NCI-H1436 treated with DMSO at 0.1 percent for 48 hours (cell line): Measurements from ENCODE around the gene TNXB.
"Not testable (repeated sequence)": the region's sequence is repeated elsewhere in the genome, so short reads cannot be mapped to it uniquely, and the experiment has no call there.

Experiments
- DNase-seq: peaks from one replicate; lab custom pipeline; 2025; lab: John Stamatoyannopoulos, UW

Gene TNXB

GRCh38 chr6:32004864-32005537 lies 104.1 kb downstream of the TNXB start:
- not testable (repeated sequence) for DNase-seq

DNA sequence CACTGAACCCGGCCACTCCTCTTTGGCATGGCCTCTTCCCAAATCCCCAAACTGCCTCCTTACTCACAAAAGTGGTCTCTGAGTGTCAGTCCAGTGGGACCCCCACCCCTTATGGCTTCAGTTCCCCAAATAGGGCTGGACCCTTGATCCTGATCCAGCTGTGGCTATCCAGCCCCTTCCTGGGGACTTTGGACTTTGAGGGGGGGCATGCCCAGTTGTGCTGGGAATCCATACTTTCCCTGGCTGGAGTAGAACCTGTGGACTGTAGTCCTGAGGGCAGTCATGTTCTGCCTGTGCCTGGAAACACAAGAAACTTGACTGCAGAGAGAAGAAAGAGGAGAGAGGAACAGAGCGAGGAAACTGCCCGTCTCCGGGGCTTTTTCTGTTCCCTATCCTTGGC lies 104.7 kb downstream of the TNXB start:
- DNase-seq: not testable (repeated sequence)

GRCh38 chr6:32003301-32003700 lies 105.8 kb downstream of the TNXB start:
- not testable (repeated sequence) for DNase-seq

DNA sequence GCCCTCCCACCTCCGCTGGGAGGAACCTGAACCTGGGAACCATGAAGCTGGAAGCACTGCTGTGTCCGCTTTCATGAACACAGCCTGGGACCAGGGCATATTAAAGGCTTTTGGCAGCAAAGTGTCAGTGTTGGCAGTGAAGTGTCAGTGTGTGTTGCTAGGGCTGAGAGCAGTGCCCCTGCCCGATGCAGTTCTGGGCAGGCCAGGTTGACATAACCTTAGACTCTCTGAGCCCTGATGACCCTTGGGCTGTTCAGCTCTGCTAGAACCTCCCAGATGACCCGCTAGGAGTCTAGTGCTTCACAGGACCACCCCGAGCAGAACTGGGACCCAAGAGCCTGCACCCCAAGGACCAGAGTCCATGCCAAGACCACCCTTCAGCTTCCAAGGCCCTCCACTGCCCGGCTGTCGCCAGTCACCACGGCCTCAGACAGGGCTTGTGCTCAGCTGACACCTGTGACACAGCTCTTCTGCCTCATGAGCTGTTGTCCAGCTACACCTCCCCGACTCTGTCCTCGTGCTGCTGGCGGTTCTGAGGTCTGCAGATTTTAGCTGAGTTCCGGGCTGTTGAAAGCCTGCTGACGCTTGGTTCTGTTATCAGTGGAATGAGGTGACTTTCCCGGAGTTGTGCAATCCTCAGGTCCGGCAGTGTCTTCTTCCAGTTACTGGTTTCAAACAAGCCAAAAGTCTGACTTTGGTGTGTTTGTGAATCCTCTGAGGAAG lies 106.4 kb downstream of the TNXB start:
- not testable (repeated sequence) for DNase-seq

DNA sequence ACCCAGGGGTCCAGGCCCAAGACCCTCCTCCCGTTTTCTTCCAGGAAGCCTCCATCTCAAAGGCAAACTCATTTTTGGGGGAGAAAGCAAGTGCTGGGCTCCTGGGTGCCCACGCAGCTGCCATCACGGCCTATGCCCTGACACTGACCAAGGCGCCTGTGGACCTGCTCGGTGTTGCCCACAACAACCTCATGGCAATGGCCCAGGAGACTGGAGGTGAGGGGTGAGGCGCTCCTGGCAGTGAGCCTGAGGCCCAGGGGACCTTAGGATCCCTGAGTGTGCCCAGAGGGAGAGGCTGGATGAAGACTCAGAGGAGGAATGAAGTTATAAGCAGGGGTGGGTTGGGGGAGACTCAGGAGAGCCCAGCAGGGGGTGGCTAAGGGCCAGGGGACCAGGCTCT lies 112.8 kb downstream of the TNXB start:
- DNase-seq: not testable (repeated sequence)

DNA sequence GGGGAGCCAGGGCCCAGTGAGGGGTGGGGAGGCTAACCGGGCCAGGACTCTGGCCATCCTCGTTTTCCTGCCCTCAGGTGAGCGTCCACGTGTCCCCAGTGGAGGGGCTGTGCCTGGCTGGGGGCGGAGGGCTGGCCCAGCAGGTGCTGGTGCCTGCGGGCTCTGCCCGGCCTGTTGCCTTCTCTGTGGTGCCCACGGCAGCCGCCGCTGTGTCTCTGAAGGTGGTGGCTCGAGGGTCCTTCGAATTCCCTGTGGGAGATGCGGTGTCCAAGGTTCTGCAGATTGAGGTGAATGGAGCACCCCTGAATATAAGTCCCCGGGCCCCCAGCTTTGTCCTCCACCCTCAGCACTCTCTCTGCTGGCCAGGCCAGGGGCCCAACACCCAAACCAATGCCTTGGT lies 114.7 kb downstream of the TNXB start:
- DNase-seq: not testable (repeated sequence)
